ENCODE data around the gene TMEM11. TPM values are rescaled to one million over a fixed set of nuclear protein-coding genes. Genes with fewer than 3 reads are reported as not detected.

The TMEM11 gene
- total and polyA plus RNA-seq, 2 of the 4 experiments (the other 2 are of a cell fraction): 19.9 to 44.7 TPM

DNA sequence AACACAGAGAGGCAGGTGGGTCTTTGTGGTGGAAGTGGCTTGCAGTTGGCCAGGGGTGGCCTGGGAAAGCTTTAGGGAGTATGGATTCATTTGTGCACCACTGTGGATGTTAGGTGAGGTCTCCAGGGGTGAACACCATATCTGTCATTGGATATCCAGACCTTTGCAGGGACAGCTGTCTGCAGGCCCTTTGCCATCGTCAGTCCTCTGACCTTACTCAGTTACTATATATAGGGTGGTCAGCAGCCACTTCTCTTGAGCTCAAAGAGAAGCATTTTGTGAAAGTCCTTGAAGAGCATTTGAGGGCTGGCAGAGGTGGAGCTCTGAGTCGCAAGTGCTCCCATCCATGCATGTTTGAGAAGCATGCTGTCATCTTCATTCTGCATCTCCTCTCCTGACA lies 40.4 kb downstream of the TMEM11 start:
- BruUV-seq (replicated peaks): no TSS peak
- Histone ChIP-seq H3K18ac (ENCODE audit: low read depth, low read length) (no peak overlapping the region), H3K9me3 (ENCODE audit: control insufficient read depth, insufficient read depth, low read length) (no peaks in the 10 kb centered on the region), H2AK9ac (replicated peaks; ENCODE audit: low read depth, low read length, poor library complexity) (no peak overlapping the region), H4K91ac (ENCODE audit: insufficient read depth, low read depth, low read length) (no peak overlapping the region), H3K79me1 (ENCODE audit: low read depth in 1 of 2, low read length in 2 of 2) (peaks cover 4 to 9% of the 10 kb centered on the region in 2 experiments; a peak in 3 of 4 replicates), H2BK5ac (ENCODE audit: low read depth, low read length, poor library complexity, severe bottlenecking) (no peak overlapping the region), H3K36me3 (ENCODE audit: control insufficient read depth, insufficient read depth, low read length) (peaks cover 3% of the 10 kb centered on the region; the same call in 1 of the 2 replicates), H4K8ac (ENCODE audit: low read depth in 2 of 2, low read length in 2 of 2) (no peak overlapping the region), H3K4ac (ENCODE audit: low read depth, low read length) (no peak overlapping the region), H3K14ac (replicated peaks; ENCODE audit: low read depth, low read length) (no peak overlapping the region), H3K9ac (ENCODE audit: low read depth, low read length) (no peak overlapping the region), H3K23ac (ENCODE audit: low read depth, low read length) (no peak overlapping the region), H3K4me1 (ENCODE audit: control insufficient read depth, insufficient read depth, low read length) (peaks cover 2% of the 10 kb centered on the region), H4K5ac (ENCODE audit: low read depth, low read length) (no peak overlapping the region), H2BK15ac (ENCODE audit: low read depth, low read length) (no peak overlapping the region), H3K27me3 (ENCODE audit: control insufficient read depth, insufficient read depth, low read length) (no peaks in the 10 kb centered on the region), H2AK5ac (ENCODE audit: low read depth, low read length) (no peak overlapping the region), H3K4me3 (ENCODE audit: insufficient read depth, low read depth, low read length) (no peak overlapping the region), H3K4me2 (ENCODE audit: low read depth, low read length) (no peak overlapping the region), H3K27ac (ENCODE audit: insufficient read depth, low read length) (no peak overlapping the region), H2BK120ac (ENCODE audit: low read depth, low read length) (no peak overlapping the region), H3K56ac (ENCODE audit: extremely low read depth, insufficient read depth, low read length) (no peak overlapping the region), H2BK20ac (ENCODE audit: low read depth, low read length) (no peak overlapping the region), H2AFZ (replicated peaks; ENCODE audit: low read length, poor library complexity) (no peak overlapping the region), H3K9me1 (ENCODE audit: insufficient read depth, low read length) (peaks cover 20% of the 10 kb centered on the region; the same call in 1 of the 2 replicates), H4K20me1 (ENCODE audit: insufficient read depth, low read length) (no peaks in the 10 kb centered on the region)
- ChIA-PET CTCF (no interaction called here), POLR2A (ENCODE audit: unreplicated experiment) (no interaction called here)
- no peak for TF ChIP-seq RAD21 (IDR thresholded peaks at IDR 0.05; ENCODE audit: low read length)
- TF ChIP-seq CEBPB (IDR thresholded peaks at IDR 0.05; ENCODE audit: low read depth, low read length): no peak
- TF ChIP-seq BHLHE40 (IDR thresholded peaks at IDR 0.05; ENCODE audit: low read depth, low read length): no peak
- TF ChIP-seq MAFK (IDR thresholded peaks at IDR 0.05; ENCODE audit: low read depth, low read length): no peak
- TF ChIP-seq, protein P1, sequence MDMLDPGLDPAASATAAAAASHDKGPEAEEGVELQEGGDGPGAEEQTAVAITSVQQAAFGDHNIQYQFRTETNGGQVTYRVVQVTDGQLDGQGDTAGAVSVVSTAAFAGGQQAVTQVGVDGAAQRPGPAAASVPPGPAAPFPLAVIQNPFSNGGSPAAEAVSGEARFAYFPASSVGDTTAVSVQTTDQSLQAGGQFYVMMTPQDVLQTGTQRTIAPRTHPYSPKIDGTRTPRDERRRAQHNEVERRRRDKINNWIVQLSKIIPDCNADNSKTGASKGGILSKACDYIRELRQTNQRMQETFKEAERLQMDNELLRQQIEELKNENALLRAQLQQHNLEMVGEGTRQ (IDR thresholded peaks at IDR 0.05; ENCODE audit: low read depth, low read length): no peak
- no peak for TF ChIP-seq MAZ (IDR thresholded peaks at IDR 0.05; ENCODE audit: borderline replicate concordance, low read depth, low read length)
- no peak for TF ChIP-seq FOS (IDR thresholded peaks at IDR 0.05; ENCODE audit: low read depth, low read length)
- no peak for TF ChIP-seq MXI1 (IDR thresholded peaks at IDR 0.05; ENCODE audit: borderline replicate concordance, low read depth, low read length)
- no peak for TF ChIP-seq CHD1 (IDR thresholded peaks at IDR 0.05; ENCODE audit: low read depth, low read length)
- TF ChIP-seq, protein P2, sequence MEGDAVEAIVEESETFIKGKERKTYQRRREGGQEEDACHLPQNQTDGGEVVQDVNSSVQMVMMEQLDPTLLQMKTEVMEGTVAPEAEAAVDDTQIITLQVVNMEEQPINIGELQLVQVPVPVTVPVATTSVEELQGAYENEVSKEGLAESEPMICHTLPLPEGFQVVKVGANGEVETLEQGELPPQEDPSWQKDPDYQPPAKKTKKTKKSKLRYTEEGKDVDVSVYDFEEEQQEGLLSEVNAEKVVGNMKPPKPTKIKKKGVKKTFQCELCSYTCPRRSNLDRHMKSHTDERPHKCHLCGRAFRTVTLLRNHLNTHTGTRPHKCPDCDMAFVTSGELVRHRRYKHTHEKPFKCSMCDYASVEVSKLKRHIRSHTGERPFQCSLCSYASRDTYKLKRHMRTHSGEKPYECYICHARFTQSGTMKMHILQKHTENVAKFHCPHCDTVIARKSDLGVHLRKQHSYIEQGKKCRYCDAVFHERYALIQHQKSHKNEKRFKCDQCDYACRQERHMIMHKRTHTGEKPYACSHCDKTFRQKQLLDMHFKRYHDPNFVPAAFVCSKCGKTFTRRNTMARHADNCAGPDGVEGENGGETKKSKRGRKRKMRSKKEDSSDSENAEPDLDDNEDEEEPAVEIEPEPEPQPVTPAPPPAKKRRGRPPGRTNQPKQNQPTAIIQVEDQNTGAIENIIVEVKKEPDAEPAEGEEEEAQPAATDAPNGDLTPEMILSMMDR (conservative IDR thresholded peaks at IDR 0.05; ENCODE audit: low read depth, low read length): no peak
- TF ChIP-seq RFX5 (IDR thresholded peaks at IDR 0.05; ENCODE audit: low read depth, low read length): no peak
- no peak for TF ChIP-seq RCOR1 (IDR thresholded peaks at IDR 0.05; ENCODE audit: insufficient replicate concordance, low read length)
- ATAC-seq (ENCODE audit: low read depth) (no peak), DNase-seq (no peak)
- in situ Hi-C loops (cut with MboI; ENCODE audit: low sequenced_read_pairs): no loop called here
- dilution Hi-C loops (cut with HindIII; ENCODE audit: low sequenced_read_pairs, unreplicated experiment): no loop called here
- WGBS, 2 experiments (ENCODE audit: extremely low coverage in 2 of 2, insufficient read length in 1 of 2): no CpG with 5 or more reads among the region's 2 CpGs
- intact Hi-C loops (cut with micrococcal nuclease): no loop called here

Data from IMR-90 (cell line).